Measurements from ENCODE around the gene IRF9.

The IRF9 gene

GRCh38 chr14:24132061-24132685 is 28.9 kb upstream of the IRF9 start:
- peak; percentile 85 for DNase-seq

DNA sequence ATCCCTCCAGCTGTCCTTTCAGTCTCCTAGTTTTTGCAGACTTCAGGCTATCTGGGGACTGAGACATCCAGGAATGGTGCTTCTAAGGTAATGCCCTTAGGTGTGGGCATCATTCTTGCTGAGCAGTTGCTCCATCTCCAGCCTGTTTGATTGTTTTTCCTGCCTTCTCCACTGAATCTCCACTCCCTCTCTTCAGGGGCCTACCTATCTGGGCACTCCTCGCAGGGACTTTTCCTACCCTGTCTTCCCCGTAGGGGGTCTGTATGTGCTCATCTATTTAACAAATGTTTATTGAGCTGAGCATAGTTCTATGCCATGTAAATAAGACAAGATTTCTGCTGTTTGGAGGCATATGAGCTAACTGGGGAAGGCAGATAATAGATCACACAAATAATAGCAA is 28.1 kb upstream of the IRF9 start:
- no peak for DNase-seq

GRCh38 chr14:24133735-24134134 is 27.3 kb upstream of the IRF9 start:
- no peak for DNase-seq

- no peak for DNase-seq
These were observed 25.6 kb upstream of the IRF9 start for GRCh38 chr14:24135584-24135833.

DNA sequence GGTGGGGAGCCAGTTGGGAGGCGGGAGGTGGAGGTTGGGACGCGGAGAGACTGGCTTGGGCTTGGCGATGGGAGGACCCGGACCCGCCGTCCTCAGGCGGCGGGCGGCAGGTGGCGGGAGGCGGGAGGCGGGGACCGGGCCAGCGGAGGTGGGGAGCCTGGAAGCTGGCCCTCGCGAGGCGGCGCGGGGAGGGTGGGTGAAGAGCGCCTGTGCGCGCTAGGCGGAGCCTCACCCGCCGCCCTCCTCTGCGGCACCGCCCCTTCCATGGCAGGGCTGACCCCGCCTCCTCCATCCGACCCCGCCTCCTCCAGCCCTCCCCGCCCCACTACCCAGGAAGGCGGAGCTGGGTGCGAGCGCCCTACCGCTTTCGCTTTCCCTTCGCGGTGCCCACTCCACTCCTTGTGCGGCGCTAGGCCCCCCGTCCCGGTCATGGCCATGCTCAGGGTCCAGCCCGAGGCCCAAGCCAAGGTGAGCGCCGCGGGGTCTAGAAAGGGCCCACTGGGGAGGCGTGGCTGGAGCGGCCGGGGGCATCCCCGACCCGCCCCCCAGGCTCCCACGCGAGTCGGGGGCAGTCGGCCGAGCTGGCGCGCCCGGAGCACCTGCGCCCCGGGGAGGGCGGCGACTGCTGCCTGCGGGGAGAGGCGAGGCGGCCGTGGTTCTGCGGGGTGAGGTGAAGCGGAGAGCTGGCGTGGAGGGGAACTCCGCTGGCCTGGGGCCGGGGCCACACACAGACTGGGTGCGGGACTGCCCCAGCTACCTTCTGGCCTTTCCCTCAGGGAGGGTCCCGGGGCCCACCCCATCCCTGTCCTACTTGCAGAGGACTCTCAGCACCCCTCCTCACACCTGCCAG is 25.0 kb upstream of the IRF9 start, which contains the start of gene PSME1:
PSME1 (plus strand) TSS at position 361 of the 850 bp plus-strand sequence; CDS start at position 430, 69 bp downstream.
- DNase-seq = peak; percentile 95

- no peak for DNase-seq
These were observed 24.2 kb upstream of the IRF9 start for GRCh38 chr14:24136684-24137528.

GRCh38 chr14:24137529-24138395 is 23.3 kb upstream of the IRF9 start:
- no peak for DNase-seq

DNA sequence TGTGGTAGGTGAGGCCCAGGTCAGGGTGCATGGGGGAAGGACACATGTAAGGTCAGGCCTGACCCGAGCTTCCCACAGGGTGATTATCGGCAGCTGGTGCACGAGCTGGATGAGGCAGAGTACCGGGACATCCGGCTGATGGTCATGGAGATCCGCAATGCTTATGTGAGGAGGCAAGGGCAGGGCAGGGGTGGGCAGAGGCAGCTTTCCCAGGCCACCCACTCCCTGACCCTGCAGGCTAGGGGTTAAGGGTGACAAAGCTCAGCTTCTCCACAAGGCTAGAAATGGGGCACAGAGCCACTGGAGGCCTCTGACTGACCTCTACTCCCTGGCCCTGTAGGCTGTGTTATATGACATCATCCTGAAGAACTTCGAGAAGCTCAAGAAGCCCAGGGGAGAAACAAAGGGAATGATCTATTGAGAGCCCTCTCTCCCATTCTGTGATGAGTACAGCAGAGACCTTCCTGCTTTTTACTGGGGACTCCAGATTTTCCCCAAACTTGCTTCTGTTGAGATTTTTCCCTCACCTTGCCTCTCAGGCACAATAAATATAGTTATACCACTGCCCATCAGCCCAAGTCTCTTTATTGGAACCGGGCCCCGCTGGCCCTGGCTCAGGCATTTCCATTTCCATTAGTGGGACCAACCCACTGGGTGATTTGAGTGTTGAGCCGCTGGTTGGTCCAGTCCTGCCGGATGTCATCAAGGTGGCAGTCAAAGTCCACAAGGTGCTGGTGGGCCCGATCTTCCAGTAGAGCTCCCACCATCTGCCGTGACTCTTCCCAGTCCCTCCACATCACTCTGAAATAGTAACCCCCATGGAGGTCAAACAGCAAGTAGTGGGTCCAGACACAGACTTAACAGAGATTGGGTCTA is 22.4 kb upstream of the IRF9 start:
- no peak for DNase-seq

DNA sequence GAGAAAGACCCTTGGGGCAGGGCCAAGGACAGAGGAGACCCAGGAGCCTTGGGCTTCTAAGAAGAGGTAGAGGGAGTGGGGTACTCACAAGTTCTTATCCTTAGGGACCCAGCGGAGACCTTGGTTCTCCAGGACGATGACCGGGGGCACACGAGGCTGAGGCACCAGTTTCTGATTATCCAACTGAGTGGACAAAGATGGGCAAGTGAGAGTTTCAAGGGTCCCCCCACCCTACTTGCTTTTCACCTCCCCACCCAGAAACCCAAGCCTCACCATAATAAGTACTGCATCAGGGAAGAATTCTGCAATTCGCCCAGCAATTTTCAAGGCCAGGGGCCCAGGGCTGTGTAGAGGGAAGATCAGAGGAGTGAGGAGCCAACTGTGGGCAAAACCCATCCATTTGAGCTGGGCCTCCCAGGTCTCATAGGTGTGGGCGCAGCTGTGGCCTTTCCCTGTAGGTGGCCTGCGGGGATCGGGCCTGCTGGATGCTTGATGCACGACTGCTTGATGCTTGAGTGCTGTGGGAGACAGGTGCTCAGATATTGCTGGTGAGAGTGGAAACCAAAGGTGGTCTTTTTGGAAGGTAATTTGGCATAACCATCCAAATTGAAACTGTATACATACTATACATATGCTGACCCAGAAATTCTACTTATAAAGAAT is 21.7 kb upstream of the IRF9 start:
- DNase-seq = no peak

- peak; percentile 100 for DNase-seq
These were observed 19.8 kb upstream of the IRF9 start, which contains the start of gene EMC9 for GRCh38 chr14:24141097-24141880. Gene EMC9, minus strand, starts transcription at chr14:24141591. Its CDS starts 287 bp downstream, at chr14:24141304.

- no peak for DNase-seq
These were observed 17.6 kb upstream of the IRF9 start for GRCh38 chr14:24143511-24143910.

DNA sequence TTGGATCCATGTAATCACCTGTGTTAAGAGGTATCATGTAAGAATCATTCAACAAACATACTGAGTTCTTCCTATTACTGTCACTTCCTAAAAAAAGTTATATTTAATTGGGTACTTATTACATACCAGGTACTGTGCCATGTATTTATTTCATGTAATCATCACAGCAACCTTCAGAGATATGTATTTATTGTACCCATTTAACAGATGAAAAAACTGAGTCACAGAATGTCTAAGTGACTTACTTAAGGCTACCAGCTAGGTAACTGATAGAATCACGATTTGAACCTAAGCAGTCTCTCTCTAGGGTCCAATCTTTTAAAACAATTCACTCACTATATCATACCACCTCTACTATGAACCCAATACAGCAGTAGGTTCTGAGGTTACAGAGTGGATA is 16.6 kb upstream of the IRF9 start:
- DNase-seq = no peak

DNA sequence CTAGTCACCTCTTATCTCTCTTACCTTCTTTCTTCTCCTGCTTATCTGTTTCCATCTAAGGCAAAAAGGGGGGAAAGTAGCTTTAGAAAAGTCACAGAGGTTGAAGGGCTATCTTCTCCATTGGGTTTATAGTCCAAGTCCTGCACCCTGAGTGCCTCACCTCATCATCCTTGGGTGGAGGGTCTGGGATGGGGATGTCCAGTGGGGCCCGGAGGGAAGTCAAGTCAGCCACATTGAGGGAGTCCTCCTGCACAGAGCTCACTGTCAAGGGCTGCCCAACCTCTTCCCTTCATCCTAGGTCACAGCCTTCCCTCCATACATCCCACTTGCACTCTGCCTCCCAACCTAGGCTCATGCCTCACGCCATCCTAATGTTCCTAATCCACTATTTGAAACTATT is 15.8 kb upstream of the IRF9 start:
- DNase-seq = no peak

DNA sequence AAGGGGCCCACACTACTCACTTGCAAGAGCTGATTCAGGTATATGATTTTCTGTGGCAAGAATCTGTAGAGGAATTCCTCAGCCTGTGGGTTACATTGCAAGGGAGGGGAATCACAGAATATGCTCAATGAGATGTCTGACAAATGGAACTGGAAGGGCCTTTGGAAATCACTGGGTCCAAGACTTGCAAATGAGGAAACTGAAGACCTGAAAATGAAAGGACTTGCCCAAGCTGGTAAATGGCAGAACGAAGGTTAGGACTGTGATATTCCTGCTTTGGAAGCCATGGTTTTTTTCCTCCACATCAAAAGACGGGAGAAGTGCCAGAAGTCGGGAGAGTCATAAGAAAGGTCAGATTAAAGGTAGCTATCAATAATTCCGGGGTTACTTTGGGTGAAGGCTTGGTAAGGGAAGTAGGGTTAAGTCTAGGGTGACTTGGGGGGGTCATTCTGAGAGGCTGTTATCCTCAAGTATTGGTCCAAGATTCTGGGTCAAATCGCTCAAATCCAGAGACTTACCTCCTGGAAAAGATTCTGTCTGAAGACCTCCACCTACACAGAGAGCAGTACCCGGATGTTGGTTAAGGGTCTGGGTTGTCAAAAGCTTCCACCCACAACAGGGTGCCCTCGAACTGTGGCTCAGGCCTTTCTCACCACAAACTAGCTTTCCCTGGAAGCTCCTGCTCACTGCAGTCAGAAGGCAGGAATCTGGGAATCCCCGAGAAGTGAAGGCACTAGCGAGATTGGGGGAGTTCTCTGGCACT is 15.2 kb upstream of the IRF9 start:
- DNase-seq = no peak

- DNase-seq = peak; percentile 98
These were observed 14.6 kb upstream of the IRF9 start, which contains the start of gene PSME2 for GRCh38 chr14:24146453-24146977. Gene PSME2, minus strand, starts transcription at chr14:24146610. Its CDS starts 29 bp downstream, at chr14:24146581.

DNA sequence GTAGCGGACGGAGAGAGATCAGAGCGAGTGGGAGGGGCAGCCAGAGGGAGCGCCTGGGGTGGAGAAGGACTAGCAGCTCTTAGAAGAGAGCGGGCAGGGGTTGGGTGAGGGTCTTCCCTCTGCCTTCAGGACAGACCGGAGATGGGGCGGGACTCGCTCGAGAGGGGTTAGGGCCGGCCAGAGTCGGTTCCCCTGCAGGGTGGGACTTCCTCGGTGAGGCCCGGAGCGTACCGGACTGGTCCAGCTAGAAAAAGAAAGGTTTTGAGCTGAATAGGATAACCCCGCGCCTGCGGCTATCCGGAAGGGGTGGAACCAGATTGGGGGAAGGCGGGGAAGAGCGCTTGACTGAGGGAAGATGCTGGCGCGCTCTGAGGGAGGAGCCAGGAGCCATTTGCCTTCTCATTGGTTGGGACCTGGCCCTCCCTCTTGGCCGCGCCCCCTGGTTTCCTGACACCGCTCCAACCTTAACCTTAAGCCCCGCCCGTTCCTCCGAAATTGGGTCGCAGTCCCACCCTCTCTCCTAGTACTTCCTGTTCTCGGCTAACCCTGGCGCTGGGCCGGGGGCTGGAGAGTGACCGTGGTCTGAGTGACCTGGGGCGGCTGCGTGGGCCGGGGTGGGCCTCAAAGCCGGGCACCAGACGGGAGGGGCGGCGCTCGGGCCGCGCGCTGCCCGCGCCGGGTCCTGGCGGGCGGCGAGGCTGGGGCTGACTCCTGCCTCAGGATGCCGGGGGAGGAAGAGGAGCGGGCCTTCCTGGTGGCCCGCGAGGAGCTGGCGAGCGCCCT is 13.9 kb upstream of the IRF9 start, which contains the start of gene RNF31:
RNF31 (plus strand) TSS at position 521 of the 783 bp plus-strand sequence; CDS start at position 722, 201 bp downstream.
- DNase-seq = peak; percentile 98

DNA sequence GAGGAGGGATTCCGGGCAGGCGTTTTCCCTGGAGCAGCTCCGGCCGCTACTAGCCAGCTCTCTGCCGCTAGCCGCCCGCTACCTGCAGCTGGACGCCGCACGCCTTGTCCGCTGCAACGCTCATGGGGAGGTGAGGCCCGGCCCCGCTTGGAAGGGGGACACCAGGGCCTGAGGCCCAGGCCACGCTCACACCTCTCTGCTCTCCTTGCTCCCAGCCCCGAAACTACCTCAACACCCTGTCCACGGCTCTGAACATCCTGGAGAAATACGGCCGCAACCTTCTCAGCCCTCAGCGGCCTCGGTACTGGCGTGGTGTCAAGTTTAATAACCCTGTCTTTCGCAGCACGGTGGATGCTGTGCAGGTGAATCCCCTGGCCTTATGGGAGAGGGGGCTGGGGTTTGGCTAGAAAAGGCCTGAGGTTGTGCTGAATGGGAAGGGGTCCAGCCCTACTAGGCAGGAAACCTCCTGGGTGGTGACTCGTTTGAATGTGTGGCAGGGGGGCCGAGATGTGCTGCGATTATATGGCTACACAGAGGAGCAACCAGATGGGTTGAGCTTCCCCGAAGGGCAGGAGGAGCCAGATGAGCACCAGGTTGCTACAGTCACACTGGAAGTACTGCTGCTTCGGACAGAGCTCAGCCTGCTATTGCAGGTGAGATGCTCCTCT is 13.2 kb upstream of the IRF9 start:
- DNase-seq = no peak
